ENCODE results near the gene HSF2BP.
"Not testable (repeated sequence)": the region's sequence is repeated elsewhere in the genome, so short reads cannot be mapped to it uniquely, and the experiment has no call there.

HSF2BP gene

GRCh38 chr21:43688906-43689305 is 29.6 kb upstream of the HSF2BP start:
- no peaks in the 10 kb centered on the region for H3K4me1 ChIP-seq
- TF ChIP-seq, protein P1, sequence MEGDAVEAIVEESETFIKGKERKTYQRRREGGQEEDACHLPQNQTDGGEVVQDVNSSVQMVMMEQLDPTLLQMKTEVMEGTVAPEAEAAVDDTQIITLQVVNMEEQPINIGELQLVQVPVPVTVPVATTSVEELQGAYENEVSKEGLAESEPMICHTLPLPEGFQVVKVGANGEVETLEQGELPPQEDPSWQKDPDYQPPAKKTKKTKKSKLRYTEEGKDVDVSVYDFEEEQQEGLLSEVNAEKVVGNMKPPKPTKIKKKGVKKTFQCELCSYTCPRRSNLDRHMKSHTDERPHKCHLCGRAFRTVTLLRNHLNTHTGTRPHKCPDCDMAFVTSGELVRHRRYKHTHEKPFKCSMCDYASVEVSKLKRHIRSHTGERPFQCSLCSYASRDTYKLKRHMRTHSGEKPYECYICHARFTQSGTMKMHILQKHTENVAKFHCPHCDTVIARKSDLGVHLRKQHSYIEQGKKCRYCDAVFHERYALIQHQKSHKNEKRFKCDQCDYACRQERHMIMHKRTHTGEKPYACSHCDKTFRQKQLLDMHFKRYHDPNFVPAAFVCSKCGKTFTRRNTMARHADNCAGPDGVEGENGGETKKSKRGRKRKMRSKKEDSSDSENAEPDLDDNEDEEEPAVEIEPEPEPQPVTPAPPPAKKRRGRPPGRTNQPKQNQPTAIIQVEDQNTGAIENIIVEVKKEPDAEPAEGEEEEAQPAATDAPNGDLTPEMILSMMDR (IDR thresholded peaks at IDR 0.05; ENCODE audit: low read depth, low read length) = no peak
- H3K36me3 ChIP-seq = peaks cover 98% of the 10 kb centered on the region

GRCh38 chr21:43687566-43688399 is 28.5 kb upstream of the HSF2BP start:
- DNase-seq = no peak
- H3K9me3 ChIP-seq = no peaks in the 10 kb centered on the region
- H3K36me3 ChIP-seq = peaks cover 96% of the 10 kb centered on the region
- no peaks in the 10 kb centered on the region for H3K4me1 ChIP-seq
- H3K27me3 ChIP-seq = no peaks in the 10 kb centered on the region
- TF ChIP-seq, protein P1 (IDR thresholded peaks at IDR 0.05; ENCODE audit: low read depth, low read length) = no peak
- no peak overlapping the region for H3K4me3 ChIP-seq (ENCODE audit: low read depth, low read length)

More at GRCh38 chr21:43688906-43689305, 29.6 kb upstream of the HSF2BP start:
- DNase-seq = no peak
- Histone ChIP-seq H3K9me3 (no peaks in the 10 kb centered on the region), H3K4me3 (ENCODE audit: low read depth, low read length) (no peak overlapping the region), H3K27me3 (no peaks in the 10 kb centered on the region)

GRCh38 chr21:43686811-43687565 is 27.7 kb upstream of the HSF2BP start:
- H3K4me1 ChIP-seq = no peaks in the 10 kb centered on the region
- no peak overlapping the region for H3K4me3 ChIP-seq (ENCODE audit: low read depth, low read length)
- peaks cover 96% of the 10 kb centered on the region for H3K36me3 ChIP-seq
- H3K27me3 ChIP-seq = no peaks in the 10 kb centered on the region
- DNase-seq = no peak
- TF ChIP-seq, protein P1 (IDR thresholded peaks at IDR 0.05; ENCODE audit: low read depth, low read length) = no peak
- H3K9me3 ChIP-seq = no peaks in the 10 kb centered on the region

GRCh38 chr21:43684424-43684823 is 25.1 kb upstream of the HSF2BP start:
- H3K4me3 ChIP-seq (ENCODE audit: low read depth, low read length) = no peak overlapping the region
- no peak for DNase-seq
- no peaks in the 10 kb centered on the region for H3K9me3 ChIP-seq
- H3K36me3 ChIP-seq = peaks cover 91% of the 10 kb centered on the region
- no peaks in the 10 kb centered on the region for H3K27me3 ChIP-seq
- H3K4me1 ChIP-seq = no peaks in the 10 kb centered on the region
- TF ChIP-seq, protein P1 (IDR thresholded peaks at IDR 0.05; ENCODE audit: low read depth, low read length) = no peak

GRCh38 chr21:43681650-43682049 is 22.4 kb upstream of the HSF2BP start:
- Histone ChIP-seq H3K36me3 (peaks cover 89% of the 10 kb centered on the region), H3K27me3 (no peaks in the 10 kb centered on the region), H3K4me1 (no peaks in the 10 kb centered on the region), H3K4me3 (ENCODE audit: low read depth, low read length) (no peak overlapping the region), H3K9me3 (no peaks in the 10 kb centered on the region)
- TF ChIP-seq, protein P1 (IDR thresholded peaks at IDR 0.05; ENCODE audit: low read depth, low read length) = no peak
- no peak for DNase-seq

- H3K36me3 ChIP-seq = peaks cover 87% of the 10 kb centered on the region
- not testable (repeated sequence) for H3K9me3 ChIP-seq; H3K27me3 ChIP-seq; H3K4me1 ChIP-seq; H3K4me3 ChIP-seq (ENCODE audit: low read depth, low read length); DNase-seq
Measured at GRCh38 chr21:43680421-43680820, 21.1 kb upstream of the HSF2BP start.
